Fibroblast of skin of left biceps (primary cell): ENCODE data around the gene ADAM12.
A peak's percentile ranks its signal among the peaks of the same experiment; 100 is the strongest.
"Not testable (repeated sequence)": the region's sequence is repeated elsewhere in the genome, so short reads cannot be mapped to it uniquely, and the experiment has no call there.

Source experiments
- DNase-seq, 2 experiments: peaks; one replicate each; pipeline ENCODE4 v3.0.0-alpha.2; 2013; ENCODE audit warnings: low read depth in 2 of 2

ADAM12 gene

GRCh38 chr10:126263006-126263676, 125.1 kb downstream of the ADAM12 start:
- no peak for DNase-seq

GRCh38 chr10:126262233-126262838, 125.9 kb downstream of the ADAM12 start:
- DNase-seq = no peak

- DNase-seq = no peak
Observed at GRCh38 chr10:126259760-126260479, 128.4 kb downstream of the ADAM12 start.

- no peak for DNase-seq
Observed at GRCh38 chr10:126256864-126257263, 131.4 kb downstream of the ADAM12 start.

- no peak for DNase-seq
Observed at GRCh38 chr10:126255313-126255712, 133.0 kb downstream of the ADAM12 start.

GRCh38 chr10:126253611-126253998, 134.7 kb downstream of the ADAM12 start:
- no peak for DNase-seq

- peak; percentile 100 for DNase-seq
Observed at GRCh38 chr10:126252884-126253610, 135.2 kb downstream of the ADAM12 start.

- DNase-seq = no peak
Observed at GRCh38 chr10:126251778-126252407, 136.4 kb downstream of the ADAM12 start.

GRCh38 chr10:126250527-126251310, 137.6 kb downstream of the ADAM12 start:
- no peak for DNase-seq

- no peak for DNase-seq
Observed at GRCh38 chr10:126250045-126250444, 138.2 kb downstream of the ADAM12 start.

GRCh38 chr10:126247446-126247975, 140.8 kb downstream of the ADAM12 start:
- peak; percentile 97 to 98 for DNase-seq

- not testable (repeated sequence) for DNase-seq
Observed at GRCh38 chr10:126246396-126246795, 141.9 kb downstream of the ADAM12 start.

GRCh38 chr10:126245501-126245900, 142.8 kb downstream of the ADAM12 start:
- no peak for DNase-seq

- peak; percentile 98 to 99 for DNase-seq
Observed at GRCh38 chr10:126243971-126244370, 144.3 kb downstream of the ADAM12 start.

- DNase-seq = no peak
Observed at GRCh38 chr10:126243306-126243705, 145.0 kb downstream of the ADAM12 start.

- DNase-seq = peak; percentile 67 to 69
Observed at GRCh38 chr10:126242397-126243260, 145.6 kb downstream of the ADAM12 start.

- DNase-seq = no peak
Observed at GRCh38 chr10:126240483-126240882, 147.8 kb downstream of the ADAM12 start.

- DNase-seq = no peak
Observed at GRCh38 chr10:126239844-126240243, 148.4 kb downstream of the ADAM12 start.

- no peak for DNase-seq
Observed at GRCh38 chr10:126235979-126236851, 152.1 kb downstream of the ADAM12 start.
